K562 (cell line): ENCODE data around the gene GIMAP8. TPM values are rescaled to one million over a fixed set of nuclear protein-coding genes. Genes with fewer than 3 reads are reported as not detected.

Experiments
- CXXC5 ChIP-seq: fragments of 250-450 bp; sonication (Bioruptor Pico); IDR thresholded peaks from 2 replicates; pipeline ENCODE4 v1.8.0; 2022; ENCODE audit warnings: inconsistent platforms, mild to moderate bottlenecking, moderate library complexity
- E2F6 ChIP-seq, 2 experiments: IDR thresholded peaks; 2 replicates each; pipeline ENCODE4 v1.6.1; 2011; ENCODE audit warnings: borderline replicate concordance in 1 of 2, control low read depth in 1 of 2, low read depth in 1 of 2, low read length in 1 of 2, mild to moderate bottlenecking in 1 of 2, mixed read lengths in 1 of 2, moderate library complexity in 1 of 2; ENCODE audit not compliant: insufficient read depth in 1 of 2, insufficient read length in 1 of 2, poor library complexity in 1 of 2, severe bottlenecking in 1 of 2; ENCODE audit errors: extremely low read depth in 1 of 2
- GATAD2A ChIP-seq: fragments of 450-650 bp; IDR thresholded peaks from 2 replicates; pipeline ENCODE4 v1.6.1; 2017
- HCFC1 ChIP-seq: IDR thresholded peaks from 2 replicates; pipeline ENCODE4 v1.6.1; 2012; ENCODE audit warnings: low read depth, low read length, improper control_type of control experiment
- MAZ ChIP-seq, 2 experiments: fragments of 450-650 bp in 1 of 2; sonication (generic) in 1 of 2; formaldehyde crosslinking; IDR thresholded peaks in 1 of 2; conservative IDR thresholded peaks in 1 of 2; 2 replicates each; pipeline versions ENCODE4 v1.4.0 to v1.5.0; 2020; ENCODE audit warnings: mild to moderate bottlenecking in 1 of 2, missing genetic modification reagents in 1 of 2
- MCM7 ChIP-seq, 2 experiments: fragments of 450-650 bp; IDR thresholded peaks; 2 replicates each; pipeline ENCODE4 v1.6.1; 2016 to 2018
- NCOA1 ChIP-seq: fragments of 450-650 bp; IDR thresholded peaks from 2 replicates; pipeline ENCODE4 v1.6.1; 2016; ENCODE audit warnings: low read depth
- NR3C1 ChIP-seq: sonication (generic); formaldehyde crosslinking; IDR thresholded peaks from 2 replicates; pipeline ENCODE4 v1.8.1; 2022; ENCODE audit warnings: missing genetic modification reagents
- RAD51 ChIP-seq: fragments of 450-650 bp; IDR thresholded peaks from 2 replicates; pipeline ENCODE4 v1.7.1; 2016; ENCODE audit warnings: low read depth, mild to moderate bottlenecking, borderline replicate concordance
- RBFOX2 ChIP-seq: fragments of 200-400 bp; formaldehyde crosslinking; IDR thresholded peaks from 2 replicates; pipeline ENCODE4 v1.6.1; 2017; ENCODE audit warnings: low read depth, mild to moderate bottlenecking, low read length, moderate library complexity
- RREB1 ChIP-seq: fragments of 250-450 bp; sonication (Bioruptor Pico); IDR thresholded peaks from 2 replicates; pipeline ENCODE4 v1.4.0; 2020
- TARDBP ChIP-seq: fragments of 450-650 bp; IDR thresholded peaks from 2 replicates; pipeline ENCODE4 v1.6.1; 2016
- ZFX ChIP-seq: sonication (generic); formaldehyde crosslinking; IDR thresholded peaks from 2 replicates; pipeline ENCODE4 v1.8.0; 2022; ENCODE audit warnings: mild to moderate bottlenecking, missing genetic modification reagents, moderate library complexity
- ZNF3 ChIP-seq: fragments of 250-450 bp; sonication (Bioruptor Pico); IDR thresholded peaks from 2 replicates; pipeline ENCODE4 v1.5.0; 2021; ENCODE audit warnings: mild to moderate bottlenecking, moderate library complexity
- ZNF436 ChIP-seq: fragments of 250-450, 450-650 bp; sonication (Bioruptor Pico); formaldehyde crosslinking; IDR thresholded peaks from 2 replicates; pipeline ENCODE4 v1.7.0; 2020; ENCODE audit warnings: mild to moderate bottlenecking
- polyA plus RNA-seq, 8 experiments: library from polyadenylated mRNA; depleted of rRNA in 4 of 8; stranded (reverse) in 5 of 8; unstranded in 3 of 8; fragments of >200 nt; fragmentation: Nextera tagmentation in 2 of 8; fragmentation: Illumina TruSeq in 1 of 8; extraction: Ambion mirVana in 2 of 8; extraction: Trizol in 1 of 8; gene quantifications; 2 replicates each; pipeline versions ENCODE4 v1.2.1 to v1.2.3, GENCODE V29; 2011 to 2014; ENCODE audit warnings: inconsistent platforms in 1 of 8, missing spikeins in 1 of 8
- total RNA-seq, 7 experiments: library from RNA; depleted of rRNA in 6 of 7; stranded (reverse); fragments of >200 nt in 6 of 7; fragmentation: Illumina TruSeq in 2 of 7; extraction: Trizol in 2 of 7; gene quantifications; 2 replicates each; pipeline versions ENCODE4 v1.2.1 to v1.2.3, GENCODE V29; 2011 to 2021; ENCODE audit warnings: low replicate concordance in 1 of 7
- TF ChIP-seq, protein P1 (sequence below): fragments of 250-450 bp; sonication (Bioruptor Pico); IDR thresholded peaks from 2 replicates; pipeline ENCODE4 v1.4.0; 2020; ENCODE audit warnings: mild to moderate bottlenecking, moderate library complexity

Gene GIMAP8
- total and polyA plus RNA-seq, 9 of the 15 experiments (the other 6 are each of a cell fraction or from before 2014, with no cell fraction given): not detected

GRCh38 chr7:150431839-150432658, 18.4 kb upstream of the GIMAP8 start (continued):
- TF ChIP-seq RBFOX2 (0 out of 2 replicates have a peak, but pooled peaks have one; percentile 12), ZNF436 (CRISPR knock-in tag) (no peak), HCFC1 (no peak), RREB1 (CRISPR knock-in tag) (no peak), MAZ (CRISPR knock-in tag; conservative IDR thresholded peaks at IDR 0.05 in 1 of 2, IDR thresholded peaks at IDR 0.05 in 1 of 2) (peak in 1 of 2 experiments; percentile 83; a peak in 3 of 4 replicates), NCOA1 (no peak), ZNF3 (no peak), RAD51 (no peak), NR3C1 (no peak), GATAD2A (no peak), E2F6 (IDR thresholded peaks at IDR 0.05; ENCODE audit: borderline replicate concordance in 1 of 2, extremely low read depth in 1 of 2, insufficient read depth in 1 of 2, insufficient read length in 1 of 2, low read depth in 1 of 2, low read length in 1 of 2, poor library complexity in 1 of 2, severe bottlenecking in 1 of 2) (no peak), MCM7 (IDR thresholded peaks at IDR 0.05) (no peak), TARDBP (no peak), ZFX (no peak), CXXC5 (CRISPR knock-in tag) (peak; percentile 66)
- TF ChIP-seq, protein P1, sequence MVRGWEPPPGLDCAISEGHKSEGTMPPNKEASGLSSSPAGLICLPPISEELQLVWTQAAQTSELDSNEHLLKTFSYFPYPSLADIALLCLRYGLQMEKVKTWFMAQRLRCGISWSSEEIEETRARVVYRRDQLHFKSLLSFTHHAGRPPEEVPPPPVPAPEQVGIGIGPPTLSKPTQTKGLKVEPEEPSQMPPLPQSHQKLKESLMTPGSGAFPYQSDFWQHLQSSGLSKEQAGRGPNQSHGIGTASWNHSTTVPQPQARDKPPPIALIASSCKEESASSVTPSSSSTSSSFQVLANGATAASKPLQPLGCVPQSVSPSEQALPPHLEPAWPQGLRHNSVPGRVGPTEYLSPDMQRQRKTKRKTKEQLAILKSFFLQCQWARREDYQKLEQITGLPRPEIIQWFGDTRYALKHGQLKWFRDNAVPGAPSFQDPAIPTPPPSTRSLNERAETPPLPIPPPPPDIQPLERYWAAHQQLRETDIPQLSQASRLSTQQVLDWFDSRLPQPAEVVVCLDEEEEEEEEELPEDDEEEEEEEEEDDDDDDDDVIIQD (CRISPR knock-in tag): no peak
